ENCODE results near the gene KRT6C.

KRT6C gene

GRCh38 chr12:52499806-52500560, 26.4 kb upstream of the KRT6C start:
- no peaks in the 10 kb centered on the region for H3K36me3 ChIP-seq (ENCODE audit: low read depth)
- H3K9me3 ChIP-seq (ENCODE audit: severe bottlenecking): peaks cover 3% of the 10 kb centered on the region
- no peak for TF ChIP-seq CTCF (IDR thresholded peaks at IDR 0.05; ENCODE audit: poor library complexity, severe bottlenecking)
- H3K27ac ChIP-seq (ENCODE audit: poor library complexity, severe bottlenecking): peak overlapping the region; percentile 35
- no peaks in the 10 kb centered on the region for H3K27me3 ChIP-seq (ENCODE audit: insufficient read depth, poor library complexity, severe bottlenecking)
- H3K4me1 ChIP-seq (ENCODE audit: insufficient read depth, poor library complexity, severe bottlenecking): peaks cover 34% of the 10 kb centered on the region
- DNase-seq (ENCODE audit: low spot score): no peak
- ATAC-seq (ENCODE audit: low read depth): no peak
- H3K4me3 ChIP-seq (ENCODE audit: severe bottlenecking): no peak overlapping the region

GRCh38 chr12:52498946-52499345, 25.3 kb upstream of the KRT6C start:
- TF ChIP-seq CTCF (IDR thresholded peaks at IDR 0.05; ENCODE audit: poor library complexity, severe bottlenecking): no peak
- peaks cover 3% of the 10 kb centered on the region for H3K9me3 ChIP-seq (ENCODE audit: severe bottlenecking)
- H3K4me3 ChIP-seq (ENCODE audit: severe bottlenecking): no peak overlapping the region
- no peak for ATAC-seq (ENCODE audit: low read depth)
- H3K27me3 ChIP-seq (ENCODE audit: insufficient read depth, poor library complexity, severe bottlenecking): no peaks in the 10 kb centered on the region
- no peaks in the 10 kb centered on the region for H3K36me3 ChIP-seq (ENCODE audit: low read depth)
- no peak for DNase-seq (ENCODE audit: low spot score)
- H3K4me1 ChIP-seq (ENCODE audit: insufficient read depth, poor library complexity, severe bottlenecking): peaks cover 38% of the 10 kb centered on the region
- H3K27ac ChIP-seq (ENCODE audit: poor library complexity, severe bottlenecking): peak overlapping the region; percentile 35

GRCh38 chr12:52497975-52498374, 24.4 kb upstream of the KRT6C start:
- ATAC-seq (ENCODE audit: low read depth) (no peak), DNase-seq (ENCODE audit: low spot score) (no peak)
- Histone ChIP-seq H3K9me3 (ENCODE audit: severe bottlenecking) (peaks cover 2% of the 10 kb centered on the region), H3K4me3 (ENCODE audit: severe bottlenecking) (no peak overlapping the region), H3K27me3 (ENCODE audit: insufficient read depth, poor library complexity, severe bottlenecking) (no peaks in the 10 kb centered on the region), H3K36me3 (ENCODE audit: low read depth) (no peaks in the 10 kb centered on the region), H3K27ac (ENCODE audit: poor library complexity, severe bottlenecking) (peak overlapping the region; percentile 100), H3K4me1 (ENCODE audit: insufficient read depth, poor library complexity, severe bottlenecking) (peaks cover 44% of the 10 kb centered on the region)
- no peak for TF ChIP-seq CTCF (IDR thresholded peaks at IDR 0.05; ENCODE audit: poor library complexity, severe bottlenecking)

GRCh38 chr12:52496590-52497071, 23.0 kb upstream of the KRT6C start:
- TF ChIP-seq CTCF (IDR thresholded peaks at IDR 0.05; ENCODE audit: poor library complexity, severe bottlenecking): no peak
- DNase-seq (ENCODE audit: low spot score) (no peak), ATAC-seq (ENCODE audit: low read depth) (peak; percentile 34)
- Histone ChIP-seq H3K36me3 (ENCODE audit: low read depth) (peaks cover 9% of the 10 kb centered on the region), H3K27me3 (ENCODE audit: insufficient read depth, poor library complexity, severe bottlenecking) (no peaks in the 10 kb centered on the region), H3K9me3 (ENCODE audit: severe bottlenecking) (no peaks in the 10 kb centered on the region), H3K27ac (ENCODE audit: poor library complexity, severe bottlenecking) (peak overlapping the region; percentile 100), H3K4me1 (ENCODE audit: insufficient read depth, poor library complexity, severe bottlenecking) (peaks cover 44% of the 10 kb centered on the region), H3K4me3 (ENCODE audit: severe bottlenecking) (no peak overlapping the region)

GRCh38 chr12:52496054-52496453, 22.4 kb upstream of the KRT6C start:
- no peak for DNase-seq (ENCODE audit: low spot score)
- TF ChIP-seq CTCF (IDR thresholded peaks at IDR 0.05; ENCODE audit: poor library complexity, severe bottlenecking): no peak
- H3K9me3 ChIP-seq (ENCODE audit: severe bottlenecking): no peaks in the 10 kb centered on the region
- peaks cover 15% of the 10 kb centered on the region for H3K36me3 ChIP-seq (ENCODE audit: low read depth)
- ATAC-seq (ENCODE audit: low read depth): no peak
- no peak overlapping the region for H3K4me3 ChIP-seq (ENCODE audit: severe bottlenecking)
- H3K4me1 ChIP-seq (ENCODE audit: insufficient read depth, poor library complexity, severe bottlenecking): peaks cover 44% of the 10 kb centered on the region
- peak overlapping the region; percentile 100 for H3K27ac ChIP-seq (ENCODE audit: poor library complexity, severe bottlenecking)
- no peaks in the 10 kb centered on the region for H3K27me3 ChIP-seq (ENCODE audit: insufficient read depth, poor library complexity, severe bottlenecking)

All from RWPE2 (cell line).